Common myeloid progenitor, CD34-positive (primary cell): ENCODE measurements around the gene IMMP2L.

Experiments used
- CTCF ChIA-PET: fragments of 350-600 bp; sonication (Branson Sonifier 250); formaldehyde crosslinking; loops from one replicate; lab custom pipeline; 2021; ENCODE audit warnings: antibody characterized with exemption; lab: Charles Lee
- POLR2A ChIA-PET: fragments of 350-600 bp; sonication (Branson Sonifier 250); formaldehyde crosslinking; loops from one replicate; lab custom pipeline; 2021; ENCODE audit warnings: antibody characterized with exemption; lab: Charles Lee
- DNase-seq, 3 donors: peaks; one replicate each; pipeline versions ENCODE4 v3.0.0 to v3.0.0-alpha.2; 2013
- H3K27ac ChIP-seq, 2 experiments: 1 replicate in 1 of 2; 2 replicates in 1 of 2; pipeline ENCODE4 v1.7.0; 2013; ENCODE audit warnings: inconsistent platforms in 2 of 2, low read length in 2 of 2, mild to moderate bottlenecking in 2 of 2, low read depth in 1 of 2, moderate library complexity in 1 of 2; ENCODE audit not compliant: severe bottlenecking in 2 of 2, insufficient read depth in 1 of 2, poor library complexity in 1 of 2
- H3K27me3 ChIP-seq, 5 experiments: replicated peaks in 2 of 5; 1 replicate in 3 of 5; 2 replicates in 2 of 5; pipeline versions ENCODE4 v1.6.1 to v1.7.0; 2013; ENCODE audit warnings: low read length in 4 of 5, mild to moderate bottlenecking in 2 of 5, moderate library complexity in 2 of 5, inconsistent platforms in 1 of 5; ENCODE audit not compliant: insufficient read depth in 5 of 5, control insufficient read depth in 4 of 5
- H3K36me3 ChIP-seq, 4 experiments: 1 replicate in 2 of 4; 2 replicates in 2 of 4; pipeline versions ENCODE4 v1.6.1 to v1.7.0; 2013; ENCODE audit warnings: low read length in 3 of 4, control low read depth in 1 of 4, mild to moderate bottlenecking in 1 of 4; ENCODE audit not compliant: control insufficient read depth in 4 of 4, insufficient read depth in 4 of 4
- H3K4me1 ChIP-seq, 4 experiments: 1 replicate in 3 of 4; 2 replicates in 1 of 4; pipeline versions ENCODE4 v1.6.1 to v1.7.1; 2013; ENCODE audit warnings: low read length in 3 of 4, mild to moderate bottlenecking in 3 of 4, control low read depth in 1 of 4, inconsistent platforms in 1 of 4, moderate library complexity in 1 of 4; ENCODE audit not compliant: control insufficient read depth in 4 of 4, insufficient read depth in 4 of 4; ENCODE audit errors: control extremely low read depth in 1 of 4
- H3K4me3 ChIP-seq, 7 experiments: 1 replicate in 4 of 7; 2 replicates in 3 of 7; pipeline versions ENCODE4 v1.5.1 to v1.7.0; 2013; ENCODE audit warnings: mild to moderate bottlenecking in 7 of 7, low read length in 6 of 7, moderate library complexity in 6 of 7, inconsistent platforms in 2 of 7, low read depth in 2 of 7, control low read depth in 1 of 7; ENCODE audit not compliant: insufficient read depth in 4 of 7, control insufficient read depth in 1 of 7; ENCODE audit errors: extremely low read depth in 1 of 7
- H3K9me3 ChIP-seq, 5 experiments: 1 replicate in 4 of 5; 2 replicates in 1 of 5; pipeline versions ENCODE4 v1.6.1 to v1.7.1; 2013; ENCODE audit warnings: low read length in 4 of 5, mild to moderate bottlenecking in 2 of 5, inconsistent platforms in 1 of 5, low read depth in 1 of 5, moderate library complexity in 1 of 5; ENCODE audit not compliant: control insufficient read depth in 4 of 5, insufficient read depth in 2 of 5; ENCODE audit errors: control extremely low read depth in 1 of 5
- WGBS: methylation state at CpG from one replicate; pipeline ENCODE4 v1.1.5; 2013; ENCODE audit not compliant: insufficient coverage; 5-methylcytosine and 5-hydroxymethylcytosine counted together

The IMMP2L gene

DNA sequence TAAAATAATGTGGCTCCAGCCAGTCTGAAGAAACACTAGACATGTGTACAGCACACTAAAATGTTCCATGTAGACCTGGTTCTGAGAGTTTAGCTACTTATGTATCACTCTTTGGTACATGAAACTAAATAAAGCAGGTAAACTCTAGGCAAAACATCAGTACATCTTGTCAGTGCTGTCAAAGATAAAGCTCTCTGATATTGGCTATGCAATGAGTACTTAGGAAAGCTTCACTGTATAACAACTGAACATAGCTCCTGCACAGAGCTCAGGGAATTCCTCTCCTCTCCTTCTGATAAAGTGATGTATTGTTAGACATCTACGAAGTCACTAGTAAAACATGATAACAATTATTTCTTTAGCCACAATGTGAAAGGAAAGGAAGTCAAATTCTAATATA is 467.9 kb downstream of the IMMP2L start:
- no peak overlapping the region for H3K27ac ChIP-seq
- H3K4me3 ChIP-seq = no peak overlapping the region
- POLR2A ChIA-PET = interaction anchor here (0.6 kb wide), 1 partner anchor 821 kb away, joined by 4 read pairs; no protein-coding TSS in a partner anchor
- no peaks in the 10 kb centered on the region for H3K9me3 ChIP-seq
- no CpG with 5 or more reads among the region's 1 CpG for WGBS
- CTCF ChIA-PET = interaction anchor here (0.7 to 1.1 kb wide), 4 partner anchors 13 to 390 kb away, joined by 3 to 4 read pairs (median 3); no protein-coding TSS in a partner anchor
- H3K36me3 ChIP-seq = no peaks in the 10 kb centered on the region
- no peak for DNase-seq
- H3K4me1 ChIP-seq = peaks cover 0 to 4% (median 0%) of the 10 kb centered on the region in 4 experiments
- H3K27me3 ChIP-seq = no peaks in the 10 kb centered on the region

DNA sequence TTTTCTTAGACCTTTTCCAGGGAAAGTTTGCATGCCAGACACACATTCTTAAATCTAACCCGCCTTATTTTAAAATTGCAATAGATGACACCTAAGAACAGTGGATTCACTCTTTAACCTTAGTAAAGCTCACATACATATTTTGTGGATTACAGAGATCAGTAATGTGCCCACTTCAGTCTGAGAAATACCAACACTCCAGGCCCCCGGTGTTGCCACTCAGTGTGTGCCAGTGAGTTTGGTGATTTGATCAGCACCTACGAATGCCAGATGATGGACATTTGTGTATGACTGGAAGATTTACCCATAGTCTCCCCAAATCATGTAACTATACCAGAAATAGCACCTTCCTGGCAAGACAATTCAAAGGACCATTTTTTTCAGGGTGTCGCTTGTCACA is 468.8 kb downstream of the IMMP2L start:
- no peaks in the 10 kb centered on the region for H3K9me3 ChIP-seq
- no peak for DNase-seq
- peaks cover 0 to 4% (median 0%) of the 10 kb centered on the region in 4 experiments for H3K4me1 ChIP-seq
- ChIA-PET POLR2A (interaction anchor here (0.6 kb wide), 1 partner anchor 820 kb away, joined by 4 read pairs; no protein-coding TSS in a partner anchor), CTCF (interaction anchor here (1.1 kb wide), 2 partner anchors 12 to 391 kb away, joined by 3 to 4 read pairs; no protein-coding TSS in a partner anchor)
- WGBS = 100% methylated on average over 3 of the region's 4 CpGs
- no peaks in the 10 kb centered on the region for H3K27me3 ChIP-seq
- no peak overlapping the region for H3K27ac ChIP-seq
- H3K36me3 ChIP-seq = no peaks in the 10 kb centered on the region
- no peak overlapping the region for H3K4me3 ChIP-seq

DNA sequence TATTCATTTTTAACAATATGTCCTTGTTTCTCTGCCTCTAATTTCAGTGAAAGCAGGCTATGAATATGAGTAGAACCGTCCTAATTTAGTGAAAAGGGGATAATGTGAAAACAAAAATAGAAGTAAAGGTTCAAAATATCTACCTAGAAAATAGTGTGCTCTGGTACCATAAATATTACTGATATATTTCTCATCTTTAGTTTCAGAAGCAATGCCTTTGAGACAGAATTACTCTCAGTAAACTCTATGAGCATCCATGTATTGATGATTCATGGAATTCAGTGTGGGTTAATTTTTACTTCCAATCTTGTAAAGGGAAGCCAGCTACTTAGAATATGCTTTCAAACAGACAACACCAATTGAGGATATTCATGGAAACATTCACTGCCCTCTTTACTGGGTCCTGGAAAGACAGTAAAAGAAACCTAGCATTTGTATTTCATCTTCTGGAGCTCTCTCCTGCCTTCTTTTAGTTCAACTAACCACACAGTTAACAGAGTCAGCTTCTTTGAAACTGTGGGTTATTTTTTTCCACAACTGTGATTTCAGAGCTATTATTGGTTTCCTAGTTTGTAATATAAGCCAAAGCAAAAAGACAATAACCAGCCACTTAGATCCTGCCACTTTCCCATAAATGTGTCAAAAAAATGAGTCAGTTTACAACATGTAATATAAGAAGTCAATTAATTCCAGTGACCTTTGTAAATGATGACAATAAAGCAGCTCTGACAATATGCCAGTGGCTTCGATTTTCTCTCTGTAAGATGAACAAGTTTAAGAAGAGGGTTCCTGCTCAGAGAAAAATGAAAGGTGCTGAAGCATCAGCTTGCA is 469.7 kb downstream of the IMMP2L start:
- DNase-seq = no peak
- H3K36me3 ChIP-seq = no peaks in the 10 kb centered on the region
- no peak overlapping the region for H3K4me3 ChIP-seq
- POLR2A ChIA-PET = no interaction called here
- no peaks in the 10 kb centered on the region for H3K9me3 ChIP-seq
- 100% methylated on average over 1 of the region's 2 CpGs for WGBS
- no peak overlapping the region for H3K27ac ChIP-seq
- H3K4me1 ChIP-seq = peaks cover 0 to 4% (median 0%) of the 10 kb centered on the region in 4 experiments
- CTCF ChIA-PET = interaction anchor here (1.9 kb wide), 1 partner anchor 9 kb away, joined by 6 read pairs; no protein-coding TSS in a partner anchor
- H3K27me3 ChIP-seq = no peaks in the 10 kb centered on the region

DNA sequence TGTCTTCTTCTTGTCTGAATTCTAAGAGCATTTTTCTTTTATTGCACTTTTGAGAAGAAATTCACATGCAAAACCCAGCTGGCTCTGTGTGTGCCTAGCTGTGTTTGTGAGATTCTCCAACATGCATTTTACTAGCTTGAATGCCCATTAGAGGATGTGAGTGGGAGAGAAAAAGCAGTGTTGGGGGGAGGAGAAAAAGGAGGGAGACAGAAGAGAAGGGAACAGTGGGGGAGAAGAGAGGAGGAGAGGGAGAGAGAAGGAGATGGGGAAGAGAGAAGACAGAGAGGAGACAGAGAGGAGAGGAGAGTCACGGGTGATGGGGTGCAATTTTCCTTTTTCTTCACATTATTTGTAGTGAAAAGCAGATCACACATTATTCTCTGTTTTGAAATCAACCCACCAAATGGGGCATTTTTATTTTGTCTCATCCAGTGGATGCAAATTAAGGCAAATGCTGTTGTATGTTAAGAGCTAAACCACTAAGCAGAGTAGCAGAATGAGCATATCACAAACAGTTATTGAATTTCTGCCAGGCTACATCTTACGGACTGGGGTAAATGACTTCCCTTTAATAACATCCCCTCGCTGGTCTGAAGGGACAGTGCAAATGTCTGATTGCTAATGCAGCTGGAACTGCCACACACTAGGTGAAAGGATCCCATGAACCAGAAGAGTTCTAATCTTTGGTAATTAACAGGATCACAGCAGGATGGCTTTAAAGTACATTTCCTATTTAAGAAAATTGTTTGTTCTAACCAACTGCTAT is 470.5 kb downstream of the IMMP2L start:
- Histone ChIP-seq H3K9me3 (no peaks in the 10 kb centered on the region), H3K36me3 (no peaks in the 10 kb centered on the region), H3K4me3 (no peak overlapping the region), H3K27ac (no peak overlapping the region), H3K27me3 (no peaks in the 10 kb centered on the region), H3K4me1 (peaks cover 0 to 4% (median 0%) of the 10 kb centered on the region in 4 experiments)
- CTCF ChIA-PET = interaction anchor here (1.1 to 1.9 kb wide), 2 partner anchors 8 to 16 kb away, joined by 3 to 6 read pairs; no protein-coding TSS in a partner anchor
- peak in 2 of 3 donors; percentile 40 to 50 for DNase-seq
- WGBS = no CpG with 5 or more reads among the region's 3 CpGs
- POLR2A ChIA-PET = no interaction called here

DNA sequence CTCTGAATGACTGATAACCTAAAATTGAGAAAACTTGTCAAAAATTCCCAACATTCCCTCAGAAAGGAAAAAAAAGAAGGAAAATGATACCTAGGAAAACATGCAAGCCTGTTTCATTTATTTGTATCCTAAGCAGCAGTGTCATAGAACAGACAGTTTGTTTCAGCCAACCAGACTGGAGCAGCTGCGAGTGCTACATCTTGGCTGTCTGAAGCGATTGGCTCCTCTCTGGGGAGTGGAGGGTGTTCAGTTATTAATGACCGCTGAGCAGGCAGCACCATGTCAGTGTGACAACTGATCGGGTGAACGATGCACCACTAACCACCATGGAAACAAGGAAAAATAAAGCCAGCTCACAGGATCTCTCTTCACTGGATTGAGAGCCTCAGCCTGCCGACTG is 471.4 kb downstream of the IMMP2L start, which contains the start of gene LRRN3:
Gene LRRN3, plus strand, starts transcription at position 282 of the 400 bp plus-strand sequence. CDS start 31,646 bp downstream, outside the sequence.
- WGBS = 98% methylated on average over 5 of the region's 6 CpGs
- CTCF ChIA-PET = interaction anchor here (0.9 to 1.1 kb wide), 2 partner anchors 8 to 17 kb away, joined by 3 to 4 read pairs; no protein-coding TSS in a partner anchor
- POLR2A ChIA-PET = no interaction called here

DNA sequence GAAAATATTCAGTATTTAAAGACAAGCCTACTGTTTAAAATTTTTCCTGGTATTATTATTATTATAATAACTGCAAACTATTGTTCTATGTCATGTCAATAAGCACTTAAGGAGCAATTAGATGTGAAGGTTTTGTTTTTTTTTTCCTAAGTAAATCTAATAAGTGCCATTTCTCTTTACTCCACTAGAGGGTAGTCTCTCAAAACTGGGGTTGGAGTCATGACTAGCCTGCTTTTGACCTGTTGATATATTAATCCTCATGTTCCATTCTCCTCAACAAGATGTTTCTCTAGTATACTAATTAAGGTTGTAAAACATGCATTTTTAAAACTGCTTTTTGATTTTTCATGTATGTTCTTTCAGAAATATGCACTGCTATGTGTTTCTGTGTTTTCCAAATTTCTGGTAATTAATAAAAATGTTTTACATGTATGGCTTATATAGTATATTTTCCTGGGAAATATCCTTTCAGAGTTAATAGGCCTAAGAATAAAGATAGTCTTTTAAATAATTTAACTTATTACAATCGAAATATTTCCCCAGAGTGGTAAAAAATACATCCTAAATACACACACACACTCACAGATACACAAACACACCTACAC is 472.4 kb downstream of the IMMP2L start:
- DNase-seq = peak; percentile 49 to 75 (median 72)

More for the DNA sequence above, 471.4 kb downstream of the IMMP2L start, which contains the start of gene LRRN3:
- Histone ChIP-seq H3K4me1 (peaks cover 0 to 4% (median 0%) of the 10 kb centered on the region in 4 experiments), H3K9me3 (no peaks in the 10 kb centered on the region), H3K4me3 (no peak within 1 kb of the TSS), H3K36me3 (no peaks in the 10 kb centered on the region), H3K27me3 (no peaks in the 10 kb centered on the region), H3K27ac (no peak within 1 kb of the TSS)
- DNase-seq = no peak

More for the DNA sequence above, 472.4 kb downstream of the IMMP2L start:
- Histone ChIP-seq H3K36me3 (no peaks in the 10 kb centered on the region), H3K27ac (no peak overlapping the region), H3K4me3 (no peak overlapping the region), H3K27me3 (no peaks in the 10 kb centered on the region), H3K4me1 (peaks cover 0 to 4% (median 0%) of the 10 kb centered on the region in 4 experiments), H3K9me3 (no peaks in the 10 kb centered on the region)
- ChIA-PET POLR2A (no interaction called here), CTCF (interaction anchor here (0.9 kb wide), 1 partner anchor 9 kb away, joined by 4 read pairs; no protein-coding TSS in a partner anchor)
- no CpG with 5 or more reads among the region's 1 CpG for WGBS
